ENCODE measurements around the gene EPC1. TPM values are rescaled to one million over a fixed set of nuclear protein-coding genes. Genes with fewer than 3 reads are reported as not detected.

Gene EPC1
- total and polyA plus RNA-seq, 9 of the 15 experiments (the other 6 are each of a cell fraction or from before 2014, with no cell fraction given) = 7.0 to 43.6 (median 16.1) TPM

DNA sequence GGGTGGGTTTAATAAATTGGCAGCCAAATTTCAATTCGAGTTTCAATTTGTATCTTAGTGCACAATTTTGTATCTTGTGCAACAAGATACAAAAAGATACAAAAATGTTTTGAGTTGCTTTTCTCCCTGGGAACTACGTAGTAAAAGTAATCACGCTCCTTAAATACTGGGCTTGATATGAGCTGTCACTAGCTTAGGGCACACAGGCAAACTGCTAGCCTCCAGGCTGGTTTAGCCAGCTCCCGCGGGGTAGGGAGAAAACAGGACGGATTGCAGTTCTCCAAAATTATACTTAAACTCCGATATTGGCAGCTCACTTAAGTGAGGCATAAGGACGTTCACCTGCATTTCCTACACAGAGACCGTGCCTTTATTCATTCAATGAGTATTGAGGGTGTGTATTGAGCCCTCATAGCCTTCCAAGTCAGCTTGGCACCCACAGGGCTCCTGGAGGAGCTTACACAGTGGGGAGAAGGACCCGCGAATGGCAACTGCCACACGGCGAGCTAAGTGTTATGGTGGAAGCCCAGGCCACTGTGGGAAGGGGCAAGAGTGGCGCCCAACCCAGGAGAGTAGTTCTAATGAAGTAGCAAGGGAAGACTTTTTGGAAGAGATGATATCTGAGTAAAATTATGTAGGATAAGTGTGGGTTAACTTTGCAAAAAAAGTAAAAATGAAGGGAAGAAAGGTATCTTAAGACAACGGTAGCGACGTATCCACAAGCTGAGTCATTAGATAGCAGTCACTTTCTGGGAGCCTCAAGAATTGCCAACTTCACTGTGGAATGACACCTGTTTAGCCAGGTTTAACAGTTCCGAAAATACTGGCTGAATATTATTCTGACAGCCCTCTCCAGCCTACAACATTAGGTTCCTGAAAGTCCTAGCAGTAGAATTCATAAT, 1.6 kb upstream of the EPC1 start (continued):
- no peak for TF ChIP-seq NEUROD1 (IDR thresholded peaks at IDR 0.05; ENCODE audit: borderline replicate concordance, low read depth, low read length, partially characterized antibody)
- TF ChIP-seq TAF9B (IDR thresholded peaks at IDR 0.05; ENCODE audit: partially characterized antibody) = no peak
- no peak for TF ChIP-seq TFAM (CRISPR knock-in tag; conservative IDR thresholded peaks at IDR 0.05)
- TF ChIP-seq, protein P1, sequence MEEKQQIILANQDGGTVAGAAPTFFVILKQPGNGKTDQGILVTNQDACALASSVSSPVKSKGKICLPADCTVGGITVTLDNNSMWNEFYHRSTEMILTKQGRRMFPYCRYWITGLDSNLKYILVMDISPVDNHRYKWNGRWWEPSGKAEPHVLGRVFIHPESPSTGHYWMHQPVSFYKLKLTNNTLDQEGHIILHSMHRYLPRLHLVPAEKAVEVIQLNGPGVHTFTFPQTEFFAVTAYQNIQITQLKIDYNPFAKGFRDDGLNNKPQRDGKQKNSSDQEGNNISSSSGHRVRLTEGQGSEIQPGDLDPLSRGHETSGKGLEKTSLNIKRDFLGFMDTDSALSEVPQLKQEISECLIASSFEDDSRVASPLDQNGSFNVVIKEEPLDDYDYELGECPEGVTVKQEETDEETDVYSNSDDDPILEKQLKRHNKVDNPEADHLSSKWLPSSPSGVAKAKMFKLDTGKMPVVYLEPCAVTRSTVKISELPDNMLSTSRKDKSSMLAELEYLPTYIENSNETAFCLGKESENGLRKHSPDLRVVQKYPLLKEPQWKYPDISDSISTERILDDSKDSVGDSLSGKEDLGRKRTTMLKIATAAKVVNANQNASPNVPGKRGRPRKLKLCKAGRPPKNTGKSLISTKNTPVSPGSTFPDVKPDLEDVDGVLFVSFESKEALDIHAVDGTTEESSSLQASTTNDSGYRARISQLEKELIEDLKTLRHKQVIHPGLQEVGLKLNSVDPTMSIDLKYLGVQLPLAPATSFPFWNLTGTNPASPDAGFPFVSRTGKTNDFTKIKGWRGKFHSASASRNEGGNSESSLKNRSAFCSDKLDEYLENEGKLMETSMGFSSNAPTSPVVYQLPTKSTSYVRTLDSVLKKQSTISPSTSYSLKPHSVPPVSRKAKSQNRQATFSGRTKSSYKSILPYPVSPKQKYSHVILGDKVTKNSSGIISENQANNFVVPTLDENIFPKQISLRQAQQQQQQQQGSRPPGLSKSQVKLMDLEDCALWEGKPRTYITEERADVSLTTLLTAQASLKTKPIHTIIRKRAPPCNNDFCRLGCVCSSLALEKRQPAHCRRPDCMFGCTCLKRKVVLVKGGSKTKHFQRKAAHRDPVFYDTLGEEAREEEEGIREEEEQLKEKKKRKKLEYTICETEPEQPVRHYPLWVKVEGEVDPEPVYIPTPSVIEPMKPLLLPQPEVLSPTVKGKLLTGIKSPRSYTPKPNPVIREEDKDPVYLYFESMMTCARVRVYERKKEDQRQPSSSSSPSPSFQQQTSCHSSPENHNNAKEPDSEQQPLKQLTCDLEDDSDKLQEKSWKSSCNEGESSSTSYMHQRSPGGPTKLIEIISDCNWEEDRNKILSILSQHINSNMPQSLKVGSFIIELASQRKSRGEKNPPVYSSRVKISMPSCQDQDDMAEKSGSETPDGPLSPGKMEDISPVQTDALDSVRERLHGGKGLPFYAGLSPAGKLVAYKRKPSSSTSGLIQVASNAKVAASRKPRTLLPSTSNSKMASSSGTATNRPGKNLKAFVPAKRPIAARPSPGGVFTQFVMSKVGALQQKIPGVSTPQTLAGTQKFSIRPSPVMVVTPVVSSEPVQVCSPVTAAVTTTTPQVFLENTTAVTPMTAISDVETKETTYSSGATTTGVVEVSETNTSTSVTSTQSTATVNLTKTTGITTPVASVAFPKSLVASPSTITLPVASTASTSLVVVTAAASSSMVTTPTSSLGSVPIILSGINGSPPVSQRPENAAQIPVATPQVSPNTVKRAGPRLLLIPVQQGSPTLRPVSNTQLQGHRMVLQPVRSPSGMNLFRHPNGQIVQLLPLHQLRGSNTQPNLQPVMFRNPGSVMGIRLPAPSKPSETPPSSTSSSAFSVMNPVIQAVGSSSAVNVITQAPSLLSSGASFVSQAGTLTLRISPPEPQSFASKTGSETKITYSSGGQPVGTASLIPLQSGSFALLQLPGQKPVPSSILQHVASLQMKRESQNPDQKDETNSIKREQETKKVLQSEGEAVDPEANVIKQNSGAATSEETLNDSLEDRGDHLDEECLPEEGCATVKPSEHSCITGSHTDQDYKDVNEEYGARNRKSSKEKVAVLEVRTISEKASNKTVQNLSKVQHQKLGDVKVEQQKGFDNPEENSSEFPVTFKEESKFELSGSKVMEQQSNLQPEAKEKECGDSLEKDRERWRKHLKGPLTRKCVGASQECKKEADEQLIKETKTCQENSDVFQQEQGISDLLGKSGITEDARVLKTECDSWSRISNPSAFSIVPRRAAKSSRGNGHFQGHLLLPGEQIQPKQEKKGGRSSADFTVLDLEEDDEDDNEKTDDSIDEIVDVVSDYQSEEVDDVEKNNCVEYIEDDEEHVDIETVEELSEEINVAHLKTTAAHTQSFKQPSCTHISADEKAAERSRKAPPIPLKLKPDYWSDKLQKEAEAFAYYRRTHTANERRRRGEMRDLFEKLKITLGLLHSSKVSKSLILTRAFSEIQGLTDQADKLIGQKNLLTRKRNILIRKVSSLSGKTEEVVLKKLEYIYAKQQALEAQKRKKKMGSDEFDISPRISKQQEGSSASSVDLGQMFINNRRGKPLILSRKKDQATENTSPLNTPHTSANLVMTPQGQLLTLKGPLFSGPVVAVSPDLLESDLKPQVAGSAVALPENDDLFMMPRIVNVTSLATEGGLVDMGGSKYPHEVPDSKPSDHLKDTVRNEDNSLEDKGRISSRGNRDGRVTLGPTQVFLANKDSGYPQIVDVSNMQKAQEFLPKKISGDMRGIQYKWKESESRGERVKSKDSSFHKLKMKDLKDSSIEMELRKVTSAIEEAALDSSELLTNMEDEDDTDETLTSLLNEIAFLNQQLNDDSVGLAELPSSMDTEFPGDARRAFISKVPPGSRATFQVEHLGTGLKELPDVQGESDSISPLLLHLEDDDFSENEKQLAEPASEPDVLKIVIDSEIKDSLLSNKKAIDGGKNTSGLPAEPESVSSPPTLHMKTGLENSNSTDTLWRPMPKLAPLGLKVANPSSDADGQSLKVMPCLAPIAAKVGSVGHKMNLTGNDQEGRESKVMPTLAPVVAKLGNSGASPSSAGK (IDR thresholded peaks at IDR 0.05) = no peak
- no peak for TF ChIP-seq ETV5 (CRISPR knock-in tag; IDR thresholded peaks at IDR 0.05; ENCODE audit: low read depth)
- no peak for TF ChIP-seq DACH1 (IDR thresholded peaks at IDR 0.05; ENCODE audit: partially characterized antibody)
- TF ChIP-seq ZNF146 (CRISPR knock-in tag; IDR thresholded peaks at IDR 0.05; ENCODE audit: unreplicated experiment) = no peak
- no peak for TF ChIP-seq PML (IDR thresholded peaks at IDR 0.05; ENCODE audit: low read length)
- TF ChIP-seq, protein P2, sequence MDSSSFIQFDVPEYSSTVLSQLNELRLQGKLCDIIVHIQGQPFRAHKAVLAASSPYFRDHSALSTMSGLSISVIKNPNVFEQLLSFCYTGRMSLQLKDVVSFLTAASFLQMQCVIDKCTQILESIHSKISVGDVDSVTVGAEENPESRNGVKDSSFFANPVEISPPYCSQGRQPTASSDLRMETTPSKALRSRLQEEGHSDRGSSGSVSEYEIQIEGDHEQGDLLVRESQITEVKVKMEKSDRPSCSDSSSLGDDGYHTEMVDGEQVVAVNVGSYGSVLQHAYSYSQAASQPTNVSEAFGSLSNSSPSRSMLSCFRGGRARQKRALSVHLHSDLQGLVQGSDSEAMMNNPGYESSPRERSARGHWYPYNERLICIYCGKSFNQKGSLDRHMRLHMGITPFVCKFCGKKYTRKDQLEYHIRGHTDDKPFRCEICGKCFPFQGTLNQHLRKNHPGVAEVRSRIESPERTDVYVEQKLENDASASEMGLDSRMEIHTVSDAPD (CRISPR knock-in tag; IDR thresholded peaks at IDR 0.05) = no peak
- no peak for TF ChIP-seq ZNF436 (CRISPR knock-in tag; IDR thresholded peaks at IDR 0.05)
- TF ChIP-seq, protein P3, sequence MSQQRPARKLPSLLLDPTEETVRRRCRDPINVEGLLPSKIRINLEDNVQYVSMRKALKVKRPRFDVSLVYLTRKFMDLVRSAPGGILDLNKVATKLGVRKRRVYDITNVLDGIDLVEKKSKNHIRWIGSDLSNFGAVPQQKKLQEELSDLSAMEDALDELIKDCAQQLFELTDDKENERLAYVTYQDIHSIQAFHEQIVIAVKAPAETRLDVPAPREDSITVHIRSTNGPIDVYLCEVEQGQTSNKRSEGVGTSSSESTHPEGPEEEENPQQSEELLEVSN (IDR thresholded peaks at IDR 0.05; ENCODE audit: borderline replicate concordance in 1 of 2, extremely low read depth in 1 of 2, insufficient read depth in 1 of 2, insufficient read length in 1 of 2, low read depth in 1 of 2, low read length in 1 of 2, poor library complexity in 1 of 2, severe bottlenecking in 1 of 2) = no peak
- no peak for TF ChIP-seq FOXP1 (CRISPR knock-in tag; IDR thresholded peaks at IDR 0.05)

Measured in K562 (cell line).